ENCODE results near the gene NFKB2.

Gene NFKB2

DNA sequence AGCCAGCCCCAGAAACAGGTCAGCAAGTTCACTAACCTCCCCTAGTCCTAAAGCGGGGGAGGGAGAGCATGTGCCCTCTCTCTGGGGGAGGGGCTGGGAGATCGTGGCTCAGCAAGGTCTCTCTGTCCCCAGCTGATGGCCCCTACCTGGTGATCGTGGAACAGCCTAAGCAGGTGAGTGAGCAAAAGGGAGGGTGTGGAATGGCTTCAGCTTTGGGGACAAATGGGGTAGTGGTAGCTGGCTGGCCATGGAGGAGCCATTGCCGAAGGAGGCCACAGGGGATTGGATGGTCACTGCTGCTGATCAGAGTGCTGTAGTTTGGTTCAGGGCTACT lies 779 bp downstream of the NFKB2 start:
- DNase-seq, result no peak

DNA sequence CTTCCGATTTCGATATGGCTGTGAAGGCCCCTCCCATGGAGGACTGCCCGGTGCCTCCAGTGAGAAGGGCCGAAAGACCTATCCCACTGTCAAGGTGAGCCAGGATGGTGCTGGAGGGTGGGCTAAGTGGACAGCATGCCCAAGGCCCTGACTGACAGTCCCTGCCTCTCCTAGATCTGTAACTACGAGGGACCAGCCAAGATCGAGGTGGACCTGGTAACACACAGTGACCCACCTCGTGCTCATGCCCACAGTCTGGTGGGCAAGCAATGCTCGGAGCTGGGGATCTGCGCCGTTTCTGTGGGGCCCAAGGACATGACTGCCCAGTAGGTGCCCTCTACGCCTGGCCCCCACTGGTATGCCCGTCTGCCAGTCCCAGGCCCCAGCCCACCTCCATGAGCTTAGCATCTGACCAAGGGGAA lies 1.2 kb downstream of the NFKB2 start:
- DNase-seq, result no peak

DNA sequence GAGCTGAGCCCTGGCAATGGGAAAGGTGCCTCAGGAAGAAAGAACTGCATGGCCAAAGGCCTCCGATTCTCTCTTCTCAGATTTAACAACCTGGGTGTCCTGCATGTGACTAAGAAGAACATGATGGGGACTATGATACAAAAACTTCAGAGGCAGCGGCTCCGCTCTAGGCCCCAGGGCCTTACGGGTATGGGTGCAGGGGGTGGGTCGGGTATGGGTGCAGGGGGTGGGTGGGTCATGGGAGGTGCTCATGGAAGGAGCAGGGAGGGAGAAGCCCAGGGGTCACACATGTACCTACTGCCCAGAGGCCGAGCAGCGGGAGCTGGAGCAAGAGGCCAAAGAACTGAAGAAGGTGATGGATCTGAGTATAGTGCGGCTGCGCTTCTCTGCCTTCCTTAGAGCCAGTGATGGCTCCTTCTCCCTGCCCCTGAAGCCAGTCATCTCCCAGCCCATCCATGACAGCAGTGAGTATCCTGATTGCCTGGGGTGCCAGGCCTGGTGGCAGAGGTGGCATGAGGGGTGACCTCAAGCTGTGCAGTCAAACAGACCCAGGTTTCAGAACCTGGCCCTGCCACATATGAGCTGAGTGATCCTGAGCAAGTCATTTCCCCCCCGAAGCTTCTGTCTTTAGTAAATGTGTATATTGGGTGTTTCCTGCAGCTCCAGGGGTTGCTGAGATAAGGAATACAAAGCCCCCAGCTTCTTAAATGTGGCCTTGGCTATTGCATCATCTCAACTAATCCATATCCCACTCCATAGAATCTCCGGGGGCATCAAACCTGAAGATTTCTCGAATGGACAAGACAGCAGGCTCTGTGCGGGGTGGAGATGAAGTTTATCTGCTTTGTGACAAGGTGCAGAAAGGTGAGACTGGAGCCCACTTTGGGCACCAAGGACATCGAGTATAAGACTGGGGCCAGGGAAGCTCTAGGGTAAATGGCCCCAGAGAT lies 2.0 kb downstream of the NFKB2 start:
- DNase-seq, result no peak

DNA sequence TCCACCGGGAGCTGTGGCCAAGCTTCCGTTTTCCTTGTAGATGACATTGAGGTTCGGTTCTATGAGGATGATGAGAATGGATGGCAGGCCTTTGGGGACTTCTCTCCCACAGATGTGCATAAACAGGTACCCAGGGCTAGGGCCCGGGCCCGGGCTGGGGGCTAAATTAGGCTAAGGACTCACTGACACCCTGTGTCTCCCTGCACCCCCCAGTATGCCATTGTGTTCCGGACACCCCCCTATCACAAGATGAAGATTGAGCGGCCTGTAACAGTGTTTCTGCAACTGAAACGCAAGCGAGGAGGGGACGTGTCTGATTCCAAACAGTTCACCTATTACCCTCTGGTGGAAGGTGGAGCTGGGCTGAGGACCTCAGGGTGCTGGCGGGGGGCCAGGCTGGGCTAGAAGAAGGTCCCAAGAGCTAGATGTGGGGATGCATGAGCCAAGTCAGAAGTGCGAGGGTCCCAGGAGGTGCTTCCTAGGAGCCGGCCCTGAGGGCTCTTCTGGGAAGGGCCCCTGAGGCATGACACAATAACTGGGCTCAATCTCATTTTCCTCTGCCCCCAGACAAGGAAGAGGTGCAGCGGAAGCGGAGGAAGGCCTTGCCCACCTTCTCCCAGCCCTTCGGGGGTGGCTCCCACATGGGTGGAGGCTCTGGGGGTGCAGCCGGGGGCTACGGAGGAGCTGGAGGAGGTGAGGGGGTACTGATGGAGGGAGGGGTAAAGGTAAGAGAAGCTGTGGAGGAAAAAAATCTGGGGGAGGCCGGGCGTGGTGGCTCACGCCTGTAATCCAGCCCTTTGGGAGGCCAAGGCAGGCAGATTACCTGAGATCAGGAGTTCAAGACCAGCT lies 2.9 kb downstream of the NFKB2 start:
- no peak for DNase-seq

DNA sequence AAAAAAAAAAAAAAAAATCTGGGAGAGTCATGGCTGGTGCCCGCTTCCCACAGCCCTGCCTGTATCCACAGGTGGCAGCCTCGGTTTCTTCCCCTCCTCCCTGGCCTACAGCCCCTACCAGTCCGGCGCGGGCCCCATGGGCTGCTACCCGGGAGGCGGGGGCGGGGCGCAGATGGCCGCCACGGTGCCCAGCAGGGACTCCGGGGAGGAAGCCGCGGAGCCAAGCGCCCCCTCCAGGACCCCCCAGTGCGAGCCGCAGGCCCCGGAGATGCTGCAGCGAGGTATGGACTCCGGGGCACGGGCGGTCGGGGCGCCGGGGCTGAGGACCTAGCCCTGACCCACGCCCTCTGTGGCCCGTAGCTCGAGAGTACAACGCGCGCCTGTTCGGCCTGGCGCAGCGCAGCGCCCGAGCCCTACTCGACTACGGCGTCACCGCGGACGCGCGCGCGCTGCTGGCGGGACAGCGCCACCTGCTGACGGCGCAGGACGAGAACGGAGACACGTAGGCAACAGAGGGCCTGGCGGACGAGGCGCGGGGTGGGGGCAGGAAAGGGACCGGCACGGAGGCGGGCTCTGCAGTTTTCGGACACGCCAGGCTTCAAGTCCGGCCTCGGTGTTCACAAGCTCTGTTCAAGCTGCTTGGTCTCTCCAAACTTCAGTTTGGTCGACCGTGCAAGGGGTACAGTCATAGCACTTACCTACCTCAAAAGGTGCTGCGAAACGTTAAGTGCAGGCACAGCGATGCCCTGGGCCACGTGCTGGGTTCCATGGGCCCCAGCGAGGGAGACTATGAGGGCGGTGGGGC lies 3.9 kb downstream of the NFKB2 start:
- DNase-seq, result peak; percentile 61

DNA sequence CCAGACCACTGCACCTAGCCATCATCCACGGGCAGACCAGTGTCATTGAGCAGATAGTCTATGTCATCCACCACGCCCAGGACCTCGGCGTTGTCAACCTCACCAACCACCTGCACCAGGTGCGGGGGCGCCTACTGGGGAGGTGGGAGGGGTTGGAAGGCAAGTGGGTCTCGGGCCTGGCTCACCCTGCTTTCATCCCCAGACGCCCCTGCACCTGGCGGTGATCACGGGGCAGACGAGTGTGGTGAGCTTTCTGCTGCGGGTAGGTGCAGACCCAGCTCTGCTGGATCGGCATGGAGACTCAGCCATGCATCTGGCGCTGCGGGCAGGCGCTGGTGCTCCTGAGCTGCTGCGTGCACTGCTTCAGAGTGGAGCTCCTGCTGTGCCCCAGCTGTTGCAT lies 4.6 kb downstream of the NFKB2 start:
- peak; percentile 7 for DNase-seq

DNA sequence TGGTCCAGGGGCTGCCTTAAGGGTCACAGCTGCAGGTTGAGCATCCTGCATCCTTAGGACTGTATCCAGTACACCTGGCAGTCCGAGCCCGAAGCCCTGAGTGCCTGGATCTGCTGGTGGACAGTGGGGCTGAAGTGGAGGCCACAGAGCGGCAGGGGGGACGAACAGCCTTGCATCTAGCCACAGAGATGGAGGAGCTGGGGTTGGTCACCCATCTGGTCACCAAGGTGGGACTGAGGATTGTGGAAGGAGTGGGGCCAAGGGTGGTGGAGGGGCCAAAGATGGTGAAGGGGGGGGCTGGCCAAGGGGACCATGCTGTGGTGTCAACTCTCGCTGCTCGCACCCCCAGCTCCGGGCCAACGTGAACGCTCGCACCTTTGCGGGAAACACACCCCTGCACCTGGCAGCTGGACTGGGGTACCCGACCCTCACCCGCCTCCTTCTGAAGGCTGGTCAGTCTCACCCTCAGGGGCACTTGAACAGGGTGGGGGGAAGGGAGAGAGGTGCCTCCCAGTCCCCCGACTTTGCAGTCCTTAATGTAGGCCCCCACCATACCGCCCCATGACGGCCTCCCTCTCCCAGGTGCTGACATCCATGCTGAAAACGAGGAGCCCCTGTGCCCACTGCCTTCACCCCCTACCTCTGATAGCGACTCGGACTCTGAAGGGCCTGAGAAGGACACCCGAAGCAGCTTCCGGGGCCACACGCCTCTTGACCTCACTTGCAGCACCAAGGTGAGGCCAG lies 5.3 kb downstream of the NFKB2 start:
- no peak for DNase-seq

DNA sequence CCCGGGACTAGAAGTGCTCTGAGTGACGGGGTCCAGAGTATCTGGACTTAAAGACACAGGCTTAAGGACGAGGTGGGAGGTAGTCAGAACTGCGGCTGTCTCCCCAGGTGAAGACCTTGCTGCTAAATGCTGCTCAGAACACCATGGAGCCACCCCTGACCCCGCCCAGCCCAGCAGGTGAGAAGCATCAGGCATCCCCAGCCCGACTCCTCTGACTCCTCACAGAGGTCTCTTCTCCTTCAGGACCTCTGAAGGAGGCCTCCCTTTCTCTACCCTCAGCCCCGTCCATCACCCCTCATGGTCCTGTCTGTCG lies 5.8 kb downstream of the NFKB2 start:
- DNase-seq, result no peak

DNA sequence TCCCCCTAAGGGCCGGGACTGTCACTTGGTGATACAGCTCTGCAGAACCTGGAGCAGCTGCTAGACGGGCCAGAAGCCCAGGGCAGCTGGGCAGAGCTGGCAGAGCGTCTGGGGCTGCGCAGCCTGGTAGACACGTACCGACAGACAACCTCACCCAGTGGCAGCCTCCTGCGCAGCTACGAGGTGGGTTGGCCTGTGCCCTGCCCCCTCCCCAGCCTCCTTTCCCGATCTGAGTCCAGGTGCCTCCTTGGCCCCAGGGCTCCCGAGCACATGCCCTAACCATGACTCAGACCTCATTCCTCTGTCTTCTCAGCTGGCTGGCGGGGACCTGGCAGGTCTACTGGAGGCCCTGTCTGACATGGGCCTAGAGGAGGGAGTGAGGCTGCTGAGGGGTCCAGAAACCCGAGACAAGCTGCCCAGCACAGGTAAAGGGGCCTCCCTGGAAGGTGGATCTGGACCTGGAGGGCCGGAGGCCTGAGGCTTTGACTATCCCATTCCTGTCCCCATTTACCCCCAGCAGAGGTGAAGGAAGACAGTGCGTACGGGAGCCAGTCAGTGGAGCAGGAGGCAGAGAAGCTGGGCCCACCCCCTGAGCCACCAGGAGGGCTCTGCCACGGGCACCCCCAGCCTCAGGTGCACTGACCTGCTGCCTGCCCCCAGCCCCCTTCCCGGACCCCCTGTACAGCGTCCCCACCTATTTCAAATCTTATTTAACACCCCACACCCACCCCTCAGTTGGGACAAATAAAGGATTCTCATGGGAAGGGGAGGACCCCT lies 6.4 kb downstream of the NFKB2 start:
- no peak for DNase-seq

DNA sequence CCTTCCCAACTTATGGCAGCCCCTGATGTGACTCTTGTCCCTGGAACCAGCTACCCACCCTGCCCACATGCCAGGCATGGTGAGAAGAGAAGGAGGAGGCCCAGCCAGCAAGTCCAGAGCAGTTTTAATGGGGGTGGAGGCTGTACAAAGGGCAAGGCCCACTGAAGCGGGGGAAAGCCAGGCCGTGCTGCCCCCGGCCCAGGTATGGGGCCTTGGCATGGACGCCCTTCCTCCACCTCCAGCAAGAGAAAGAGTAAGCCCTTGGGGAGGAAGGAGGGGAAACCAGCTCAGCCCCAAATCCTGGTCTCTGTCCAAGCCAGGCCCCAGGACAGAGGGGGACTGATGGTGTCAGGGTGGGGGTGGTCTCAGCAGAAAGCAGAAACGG lies 7.0 kb downstream of the NFKB2 start:
- no peak for DNase-seq

DNA sequence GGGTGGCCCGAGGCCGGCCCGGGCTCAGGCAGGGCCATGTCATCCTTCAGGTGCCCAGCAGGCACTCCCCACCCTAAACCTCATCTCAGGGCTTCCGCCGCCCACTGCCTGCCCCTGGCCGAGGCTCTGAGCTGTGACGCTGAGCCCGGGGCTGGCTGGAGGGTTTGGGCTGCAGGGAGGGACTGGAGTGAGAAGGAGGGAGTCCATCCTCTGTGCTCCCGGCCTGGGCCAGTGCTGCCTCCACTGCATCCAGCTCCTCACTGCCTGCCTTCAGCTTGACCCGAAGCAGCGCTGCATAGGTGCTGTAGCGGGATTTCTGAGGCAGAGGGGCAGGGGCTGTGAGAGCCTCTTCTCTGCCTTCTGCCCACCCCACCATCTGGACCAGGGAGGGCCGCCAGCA lies 7.6 kb downstream of the NFKB2 start:
- DNase-seq, result no peak

DNA sequence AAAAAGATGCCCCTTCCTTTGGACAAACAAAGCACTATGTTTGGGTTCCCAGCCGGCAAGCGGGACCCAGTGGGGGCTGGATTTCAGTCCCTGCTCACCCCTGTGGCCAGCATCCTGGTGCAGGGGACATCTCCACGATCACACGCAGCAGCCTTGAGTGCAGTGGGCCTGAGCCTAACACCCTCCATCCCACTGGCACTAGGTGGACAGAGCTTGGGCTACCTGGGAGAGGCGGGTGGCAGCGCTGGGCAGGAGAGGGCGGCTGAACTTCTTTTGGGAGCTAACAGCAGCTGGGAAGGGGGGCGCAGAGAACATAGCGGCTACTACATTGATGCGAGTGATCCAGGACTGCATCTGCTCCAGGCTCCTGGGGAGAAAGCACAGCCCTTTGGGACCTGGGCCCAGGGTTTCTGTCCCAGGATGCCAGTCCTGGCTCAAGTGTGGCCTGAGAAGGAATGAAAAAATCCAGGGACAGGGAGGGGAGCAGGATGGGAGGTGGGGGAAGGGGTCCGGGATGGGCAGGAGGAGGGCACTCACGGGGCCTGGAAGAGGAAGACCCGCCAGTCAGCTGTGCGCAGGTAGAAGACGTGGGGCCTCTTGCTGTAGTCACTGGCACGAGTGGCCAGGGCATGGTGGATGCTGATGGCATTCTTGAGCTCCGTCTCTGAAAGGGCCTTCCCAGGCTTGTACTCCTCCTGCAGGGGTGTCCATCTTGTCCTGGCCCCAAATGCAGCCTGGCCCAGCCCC lies 9.0 kb downstream of the NFKB2 start:
- DNase-seq, result no peak

DNA sequence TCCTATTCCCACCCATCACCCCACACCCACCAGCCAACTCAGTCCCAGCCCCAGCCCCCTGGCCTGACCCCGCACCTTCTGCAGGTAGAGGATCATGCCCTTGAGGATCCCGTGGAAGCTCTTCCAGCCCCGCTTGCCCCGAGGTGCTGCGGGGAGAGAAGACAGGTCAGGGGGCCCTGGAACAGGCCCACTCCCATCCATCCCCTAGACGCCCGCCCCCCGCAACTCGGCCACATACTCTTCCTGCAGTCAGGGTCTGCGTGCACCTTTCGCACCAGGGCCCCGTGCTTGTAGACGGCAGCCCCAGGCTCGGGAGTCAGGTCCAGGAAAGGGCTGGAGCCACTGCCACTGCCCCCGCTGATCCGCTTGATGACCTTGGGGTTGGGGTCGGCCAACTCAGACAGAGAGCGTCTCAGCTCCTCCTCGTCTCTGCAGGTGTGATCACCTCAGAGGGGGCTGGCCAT lies 9.6 kb downstream of the NFKB2 start:
- DNase-seq, result no peak

DNA sequence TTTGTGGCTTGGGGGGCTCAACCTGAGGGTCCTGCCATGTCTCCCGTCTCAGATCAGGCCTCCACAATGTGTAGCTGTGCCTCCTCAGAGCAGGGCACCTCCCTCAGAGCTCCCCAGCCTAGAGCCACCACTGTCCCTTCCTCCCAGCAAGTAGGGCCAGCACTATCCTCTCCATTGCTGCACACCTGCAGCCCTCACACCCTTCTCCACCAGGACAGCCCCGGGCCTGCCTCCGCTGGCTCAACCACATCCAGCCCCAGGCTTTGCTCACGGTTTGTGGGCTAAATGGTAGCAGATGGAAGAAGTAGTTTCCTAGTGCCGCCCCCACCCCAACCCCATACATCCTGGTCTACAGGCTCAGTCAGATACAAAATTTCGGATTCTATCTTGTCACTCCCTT lies 10.1 kb downstream of the NFKB2 start:
- DNase-seq, result no peak

DNA sequence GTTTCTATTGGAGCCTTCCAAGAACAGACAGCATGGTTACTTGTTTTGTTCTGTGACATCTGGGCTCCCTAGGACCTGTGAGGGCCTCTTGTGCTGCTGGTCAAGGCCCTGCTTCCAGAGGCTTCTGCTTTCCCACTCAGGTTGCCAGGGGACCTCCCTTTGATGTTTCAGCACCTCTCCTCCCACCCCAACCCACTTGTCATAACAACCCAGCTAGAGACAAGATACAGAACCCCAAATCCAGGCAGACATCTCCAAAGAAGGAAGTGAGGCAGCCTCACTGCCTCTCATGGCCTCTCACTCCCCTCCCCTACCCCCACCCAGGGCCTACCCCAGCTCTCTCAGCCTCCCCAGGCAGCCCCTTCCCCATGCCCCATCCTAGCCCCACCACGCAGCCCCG lies 11.3 kb downstream of the NFKB2 start:
- DNase-seq, result no peak

DNA sequence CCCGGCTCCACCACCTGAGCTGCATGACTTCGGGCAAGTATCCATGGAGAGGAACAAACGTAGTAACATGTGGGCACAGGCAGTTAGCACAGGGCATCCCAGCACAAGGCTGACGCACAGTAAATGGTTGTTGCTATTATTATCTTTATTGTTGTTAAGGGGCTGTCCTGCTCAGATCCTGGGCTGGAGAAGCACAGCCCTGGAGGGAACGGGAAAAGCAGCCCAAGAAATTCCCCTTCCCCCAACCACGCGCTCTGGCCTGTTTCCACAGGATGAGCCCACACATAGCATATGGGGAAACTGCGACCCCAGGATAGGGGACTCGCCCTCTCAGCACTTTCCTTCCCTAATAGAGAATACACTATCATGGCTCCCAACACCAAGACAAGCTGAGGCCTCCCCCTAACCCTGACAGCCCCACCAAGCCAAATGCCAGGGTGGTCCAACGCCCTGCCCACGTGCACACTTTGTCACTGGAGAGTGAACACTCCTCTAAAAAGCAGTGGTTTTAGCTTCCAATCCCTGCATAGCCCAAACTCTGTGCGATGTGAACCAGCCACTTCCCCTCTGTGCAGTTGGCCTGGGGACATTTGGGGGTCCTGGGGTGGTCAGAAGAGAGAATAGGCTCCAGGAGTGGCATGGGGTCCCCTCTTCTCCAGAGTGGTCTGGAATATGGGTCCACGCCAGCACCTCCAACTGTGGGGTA lies 12.1 kb downstream of the NFKB2 start:
- no peak for DNase-seq

DNA sequence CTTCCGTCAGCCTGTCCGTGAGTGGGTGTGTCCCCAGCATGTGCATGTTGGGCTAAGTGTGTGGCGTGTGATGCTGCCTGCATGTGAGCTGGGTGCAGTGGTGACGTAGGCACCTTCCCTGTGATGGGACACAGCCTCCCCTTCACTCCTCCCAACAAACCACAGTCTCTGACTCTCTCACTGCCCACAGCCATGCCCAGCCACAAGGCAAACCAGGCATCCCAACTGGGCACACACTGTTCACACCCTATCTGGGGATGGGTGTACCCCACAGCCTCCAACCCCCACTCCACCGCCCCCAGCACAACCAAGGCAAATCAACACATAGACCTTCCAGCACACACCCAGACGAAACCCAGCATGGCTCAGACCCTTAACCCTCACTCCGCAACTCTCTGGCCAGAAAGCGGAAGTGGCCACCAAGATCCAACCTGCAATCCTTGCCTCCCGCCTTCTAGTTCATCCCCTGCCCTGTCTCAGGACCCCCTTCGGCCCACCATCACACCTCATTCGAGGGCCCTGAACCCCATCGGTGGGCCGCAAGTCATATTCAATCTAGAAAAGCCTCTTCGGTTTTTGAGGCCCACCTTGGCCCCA lies 12.7 kb downstream of the NFKB2 start:
- DNase-seq, result no peak

DNA sequence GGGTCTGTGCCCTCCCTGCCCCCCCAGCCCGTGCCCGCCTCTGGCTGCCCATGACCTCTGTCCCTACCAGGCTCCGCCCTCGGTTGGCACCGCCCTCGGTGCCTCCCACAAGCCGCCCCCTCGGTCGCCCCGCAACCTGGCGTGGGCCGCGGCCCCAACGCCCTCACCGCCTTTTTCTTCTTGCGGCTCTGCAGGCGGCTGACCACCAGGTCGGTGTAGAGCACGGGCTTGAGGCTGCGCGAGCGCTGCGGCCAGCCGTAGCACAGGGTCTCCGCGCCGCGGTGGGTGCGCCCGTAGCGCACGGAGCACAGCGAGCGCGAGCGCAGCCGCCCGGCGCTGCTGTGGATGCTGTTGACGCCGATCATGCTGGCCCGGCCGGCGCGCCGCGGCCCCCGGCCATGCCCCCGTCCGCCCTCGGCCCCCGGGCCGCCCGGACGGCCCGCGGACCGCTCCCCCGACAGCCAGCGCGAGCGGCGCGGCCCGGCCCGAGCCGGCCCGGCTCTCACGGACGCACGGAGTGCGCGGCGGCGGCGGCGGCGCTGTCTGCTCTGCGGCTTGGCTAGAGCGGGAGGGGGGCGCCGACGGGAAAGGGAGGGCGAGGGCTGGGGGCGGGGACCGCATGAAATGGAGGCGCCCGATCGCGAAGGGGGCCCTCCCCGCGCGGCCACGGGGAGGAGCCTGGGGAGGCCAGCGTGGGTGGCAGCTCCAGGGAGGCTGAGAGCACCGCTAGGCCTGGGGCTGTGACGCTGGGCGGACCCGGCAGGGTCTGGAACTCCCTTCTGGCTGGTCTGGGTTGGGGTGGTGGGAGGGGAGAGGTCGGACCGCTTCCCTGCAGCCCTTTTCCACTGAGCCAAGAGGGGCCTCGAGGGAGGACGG lies 13.5 kb downstream of the NFKB2 start:
- DNase-seq, result peak; percentile 7
